H1 (cell line): ENCODE results near the gene CEP95. TPM values are rescaled to one million over a fixed set of nuclear protein-coding genes. Genes with fewer than 3 reads are reported as not detected.

Experiments used
- CTCF ChIA-PET: fragments of 300-600 bp; sonication (Branson Sonifier 250); formaldehyde crosslinking; loops from one replicate; lab custom pipeline; 2021; ENCODE audit not compliant: partially characterized antibody; lab: Charles Lee
- POLR2A ChIA-PET: fragments of 300-600 bp; sonication (Branson Sonifier 250); formaldehyde crosslinking; loops from one replicate; lab custom pipeline; 2021; ENCODE audit warnings: inconsistent platforms; ENCODE audit not compliant: partially characterized antibody; lab: Charles Lee
- DNase-seq, 2 experiments: peaks; one replicate each; pipeline versions ENCODE4 v3.0.0 to v3.0.0-alpha.2; 2010 to 2022; ENCODE audit warnings: low spot score in 2 of 2, low read depth in 1 of 2, mixed read lengths in 1 of 2
- FAIRE-seq: peaks from 2 replicates; lab custom pipeline; 2011; peaks lifted over from hg19 to GRCh38; lab: Jason Lieb, UNC
- H2AFZ ChIP-seq: 2 replicates; pipeline ENCODE4 v1.8.1; 2012; ENCODE audit warnings: low read length, inconsistent platforms
- H2AK5ac ChIP-seq: 2 replicates; pipeline ENCODE4 v1.6.1; 2013; ENCODE audit warnings: low read depth, low read length
- H2BK120ac ChIP-seq: replicated peaks from 2 replicates; pipeline ENCODE3; 2013; ENCODE audit warnings: low read depth, low read length, inconsistent platforms
- H2BK12ac ChIP-seq: 2 replicates; pipeline ENCODE4 v1.6.1; 2013; ENCODE audit warnings: low read depth, low read length
- H2BK15ac ChIP-seq: 2 replicates; pipeline ENCODE4 v1.6.1; 2013; ENCODE audit warnings: low read length
- H2BK20ac ChIP-seq: 2 replicates; pipeline ENCODE4 v1.6.1; 2013; ENCODE audit warnings: low read length
- H2BK5ac ChIP-seq: 2 replicates; pipeline ENCODE4 v1.6.1; 2013; ENCODE audit warnings: low read depth, low read length
- H3K14ac ChIP-seq: 2 replicates; pipeline ENCODE4 v1.6.1; 2013; ENCODE audit warnings: inconsistent platforms; ENCODE audit not compliant: insufficient read length
- H3K18ac ChIP-seq: 2 replicates; pipeline ENCODE4 v1.6.1; 2013; ENCODE audit warnings: low read length; ENCODE audit errors: extremely low read depth
- H3K23ac ChIP-seq: 2 replicates; pipeline ENCODE4 v1.6.1; 2013; ENCODE audit warnings: inconsistent platforms; ENCODE audit not compliant: insufficient read length
- H3K23me2 ChIP-seq: 2 replicates; pipeline ENCODE4 v1.6.1; 2013; ENCODE audit warnings: low read depth, low read length
- H3K27ac ChIP-seq: 2 replicates; pipeline ENCODE4 v1.6.1; 2011; ENCODE audit warnings: low read depth, low read length, inconsistent platforms
- H3K27me3 ChIP-seq, 4 experiments: replicated peaks in 1 of 4; 1 replicate in 1 of 4; 2 replicates in 3 of 4; pipeline versions ENCODE4 v1.6.1 to v1.8.1; 2011 to 2013; ENCODE audit warnings: low read length in 3 of 4, mild to moderate bottlenecking in 3 of 4, inconsistent platforms in 2 of 4, mixed read lengths in 2 of 4, moderate library complexity in 1 of 4; ENCODE audit not compliant: control insufficient read depth in 3 of 4, insufficient read depth in 3 of 4; ENCODE audit errors: extremely low read depth in 1 of 4
- H3K36me3 ChIP-seq, 4 experiments: 2 replicates each; pipeline versions ENCODE4 v1.6.1 to v1.8.1; 2011 to 2013; ENCODE audit warnings: mild to moderate bottlenecking in 4 of 4, low read length in 3 of 4, moderate library complexity in 2 of 4, control low read depth in 1 of 4, inconsistent platforms in 1 of 4; ENCODE audit not compliant: insufficient read depth in 4 of 4, control insufficient read depth in 2 of 4
- H3K4ac ChIP-seq: replicated peaks from 2 replicates; pipeline ENCODE3; 2013; ENCODE audit warnings: low read length, low read depth, mixed read lengths, inconsistent platforms; ENCODE audit not compliant: insufficient read length
- H3K4me1 ChIP-seq, 4 experiments: replicated peaks in 1 of 4; 1 replicate in 1 of 4; 2 replicates in 3 of 4; pipeline versions ENCODE4 v1.6.1 to v1.8.1; 2011 to 2013; ENCODE audit warnings: low read length in 3 of 4, inconsistent platforms in 2 of 4, mixed read lengths in 1 of 4; ENCODE audit not compliant: insufficient read depth in 4 of 4, control insufficient read depth in 3 of 4
- H3K4me2 ChIP-seq, 2 experiments: 2 replicates each; pipeline versions ENCODE4 v1.6.1 to v1.8.1; 2011 to 2013; ENCODE audit warnings: low read depth in 2 of 2, low read length in 2 of 2, control low read depth in 1 of 2, inconsistent platforms in 1 of 2, mild to moderate bottlenecking in 1 of 2; ENCODE audit not compliant: insufficient read depth in 1 of 2
- H3K4me3 ChIP-seq, 4 experiments: fragments of 200-600, 300-600 bp in 1 of 4; sonication (generic), shearing (Covaris generic), sonication (Bioruptor Twin) in 1 of 4; 2 replicates each; pipeline versions ENCODE4 v1.5.1 to v1.8.1; 2011 to 2016; ENCODE audit warnings: low read length in 4 of 4, low read depth in 3 of 4, control low read depth in 2 of 4, inconsistent platforms in 2 of 4, mild to moderate bottlenecking in 2 of 4, mixed read lengths in 1 of 4, moderate library complexity in 1 of 4; ENCODE audit not compliant: insufficient read depth in 2 of 4; ENCODE audit errors: extremely low read depth in 1 of 4
- H3K56ac ChIP-seq: replicated peaks from 2 replicates; pipeline ENCODE3; 2013; ENCODE audit warnings: low read depth, mild to moderate bottlenecking, mixed read lengths, low read length, inconsistent platforms; ENCODE audit not compliant: insufficient read length
- H3K79me1 ChIP-seq: 2 replicates; pipeline ENCODE4 v1.6.1; 2013; ENCODE audit warnings: low read depth, low read length, control low read depth
- H3K79me2 ChIP-seq, 2 experiments: 2 replicates each; pipeline versions ENCODE4 v1.6.1 to v1.8.1; 2012 to 2013; ENCODE audit warnings: low read length in 2 of 2, mild to moderate bottlenecking in 2 of 2, inconsistent platforms in 1 of 2; ENCODE audit not compliant: insufficient read depth in 2 of 2, control insufficient read depth in 1 of 2
- H3K9ac ChIP-seq, 4 experiments: replicated peaks in 1 of 4; 1 replicate in 1 of 4; 2 replicates in 3 of 4; pipeline versions ENCODE4 v1.6.1 to v1.8.1; 2011 to 2013; ENCODE audit warnings: low read depth in 3 of 4, low read length in 3 of 4, control low read depth in 2 of 4, mild to moderate bottlenecking in 2 of 4, moderate library complexity in 2 of 4, inconsistent platforms in 1 of 4; ENCODE audit errors: extremely low read depth in 1 of 4
- H3K9me3 ChIP-seq, 2 experiments: 2 replicates each; pipeline versions ENCODE4 v1.6.1 to v1.8.1; 2012 to 2013; ENCODE audit warnings: mild to moderate bottlenecking in 2 of 2, moderate library complexity in 2 of 2, control low read depth in 1 of 2, inconsistent platforms in 1 of 2, low read depth in 1 of 2, low read length in 1 of 2, mixed read lengths in 1 of 2; ENCODE audit not compliant: insufficient read depth in 2 of 2
- H4K20me1 ChIP-seq, 2 experiments: replicated peaks in 1 of 2; 2 replicates each; pipeline versions ENCODE3 to v1.8.1; 2011 to 2013; ENCODE audit warnings: inconsistent platforms in 2 of 2, low read length in 2 of 2, mild to moderate bottlenecking in 1 of 2; ENCODE audit not compliant: insufficient read depth in 2 of 2, control insufficient read depth in 1 of 2
- H4K5ac ChIP-seq: 2 replicates; pipeline ENCODE4 v1.6.1; 2013; ENCODE audit warnings: low read length, low read depth, mixed read lengths, inconsistent platforms; ENCODE audit not compliant: insufficient read length
- H4K8ac ChIP-seq: 2 replicates; pipeline ENCODE4 v1.8.0; 2013; ENCODE audit warnings: mild to moderate bottlenecking, moderate library complexity, low read length, inconsistent platforms; ENCODE audit not compliant: insufficient read depth; ENCODE audit errors: extremely low read depth
- H4K91ac ChIP-seq: replicated peaks from 2 replicates; pipeline ENCODE3; 2013; ENCODE audit warnings: low read length, mixed read lengths, inconsistent platforms; ENCODE audit not compliant: insufficient read length
- EP300 ChIP-seq, 2 experiments: IDR thresholded peaks; 1 replicate in 1 of 2; 2 replicates in 1 of 2; pipeline ENCODE4 v1.6.1; 2011 to 2012; ENCODE audit warnings: low read depth in 2 of 2, low read length in 2 of 2, mild to moderate bottlenecking in 2 of 2, borderline replicate concordance in 1 of 2, inconsistent platforms in 1 of 2, moderate library complexity in 1 of 2
- JUND ChIP-seq: IDR thresholded peaks from 2 replicates; pipeline ENCODE4 v1.6.1; 2011; ENCODE audit warnings: mild to moderate bottlenecking, improper control_type of control experiment, low read length
- KDM4A ChIP-seq: IDR thresholded peaks from one replicate; pipeline ENCODE4 v1.7.1; 2012; ENCODE audit warnings: low read depth, mild to moderate bottlenecking, moderate library complexity, low read length, inconsistent platforms; ENCODE audit not compliant: severe bottlenecking
- NRF1 ChIP-seq: IDR thresholded peaks from 2 replicates; pipeline ENCODE4 v1.6.1; 2011; ENCODE audit warnings: mild to moderate bottlenecking, low read depth, low read length, improper control_type of control experiment
- RAD21 ChIP-seq, 2 experiments: IDR thresholded peaks in 1 of 2; conservative IDR thresholded peaks in 1 of 2; 2 replicates each; pipeline ENCODE4 v1.6.1; 2011; ENCODE audit warnings: low read depth in 2 of 2, low read length in 2 of 2, improper control_type of control experiment in 1 of 2, inconsistent platforms in 1 of 2, mild to moderate bottlenecking in 1 of 2, moderate library complexity in 1 of 2
- SP1 ChIP-seq: IDR thresholded peaks from 2 replicates; pipeline ENCODE4 v1.6.1; 2011; ENCODE audit warnings: low read depth, low read length
- TAF7 ChIP-seq: optimal IDR thresholded peaks from 2 replicates; pipeline ENCODE3; 2011; ENCODE audit warnings: low read depth, mild to moderate bottlenecking, inconsistent platforms, low read length, moderate library complexity, borderline replicate concordance
- TBP ChIP-seq: IDR thresholded peaks from 2 replicates; pipeline ENCODE4 v1.6.1; 2011; ENCODE audit warnings: low read depth, low read length, improper control_type of control experiment
- ZNF274 ChIP-seq: IDR thresholded peaks from 2 replicates; pipeline ENCODE4 v1.7.0; 2012; ENCODE audit warnings: low read length, borderline replicate concordance; ENCODE audit errors: extremely low read depth
- WGBS, 2 experiments: shearing (Covaris generic) in 1 of 2; methylation state at CpG; one replicate each; pipeline versions ENCODE4 v1.1.6 to v1.1.7; 2013 to 2015; ENCODE audit warnings: low lambda C conversion rate in 2 of 2, mixed read lengths in 2 of 2, inconsistent platforms in 1 of 2, low coverage in 1 of 2, missing lambda C conversion rate in 1 of 2; ENCODE audit not compliant: insufficient replicate concordance in 2 of 2, insufficient coverage in 1 of 2, insufficient read length in 1 of 2; ENCODE audit errors: extremely low coverage in 1 of 2, missing lambda C conversion rate in 1 of 2; 5-methylcytosine and 5-hydroxymethylcytosine counted together
- polyA plus RNA-seq, 7 experiments: library from polyadenylated mRNA; depleted of rRNA in 3 of 7; stranded (reverse) in 5 of 7; unstranded in 2 of 7; fragments of >200 nt in 5 of 7; fragments of 200-250 nt in 2 of 7; gene quantifications; 1 replicate in 5 of 7; 2 replicates in 1 of 7; 4 replicates in 1 of 7; pipeline versions ENCODE4 v1.2.1 to v1.2.3, GENCODE V29; 2011 to 2013; ENCODE audit warnings: missing spikeins in 2 of 7, mixed read lengths in 2 of 7
- total RNA-seq: library from RNA; stranded (reverse); fragmentation: NEBNext Ultra II Directional; extraction: Animal tissue kit (Norgen Biotek cat#: 25700); gene quantifications from 2 replicates; pipeline ENCODE4 v1.2.1, GENCODE V29; 2021
- TF ChIP-seq, protein P1 (sequence below): IDR thresholded peaks from 2 replicates; pipeline ENCODE4 v1.6.1; 2012; ENCODE audit warnings: low read length, inconsistent platforms

Gene CEP95
- total and polyA plus RNA-seq, 2 of the 8 experiments (the other 6 are each of a cell fraction or from before 2014, with no cell fraction given) = 22.3 to 51.5 TPM

- H4K5ac ChIP-seq = peak within 1 kb of the TSS; percentile 80
- peak; percentile 93 to 96 for DNase-seq
- CTCF ChIA-PET = interaction anchor here (1.1 to 3.4 kb wide), 4 partner anchors 10 to 84 kb away, joined by 3 to 13 read pairs (median 4); partner anchors contain the start of gene POLG2
- peak within 1 kb of the TSS; percentile 95 to 99 (median 98) for H3K4me3 ChIP-seq
- peak within 1 kb of the TSS; percentile 83 to 85 for H3K4me2 ChIP-seq
- peak within 1 kb of the TSS; percentile 97 for H4K91ac ChIP-seq
- H2BK20ac ChIP-seq = no peak within 1 kb of the TSS
- H2BK15ac ChIP-seq = no peak within 1 kb of the TSS
- H3K4me1 ChIP-seq = peaks cover 0 to 11% (median 3%) of the 10 kb centered on the region in 4 experiments; a peak in 5 of 7 replicates
- peak within 1 kb of the TSS; percentile 93 to 100 (median 100) for H3K9ac ChIP-seq
- H3K18ac ChIP-seq = peak within 1 kb of the TSS; percentile 91
- peak within 1 kb of the TSS; percentile 37; the same call in 1 of the 2 replicates for H2AFZ ChIP-seq
- peak within 1 kb of the TSS; percentile 99 for H3K56ac ChIP-seq
- peak within 1 kb of the TSS; percentile 9 for H3K14ac ChIP-seq
- H3K27me3 ChIP-seq = no peaks in the 10 kb centered on the region
- H4K20me1 ChIP-seq = peaks cover 10 to 23% of the 10 kb centered on the region in 2 experiments
- 1% methylated on average over 22 of the region's 31 CpGs; no CpG with 5 or more reads in 1 of the 2 experiments for WGBS, 2 experiments
- peaks cover 31 to 63% (median 43%) of the 10 kb centered on the region in 4 experiments for H3K36me3 ChIP-seq
- H3K79me1 ChIP-seq = no peaks in the 10 kb centered on the region; the same call in 1 of the 2 replicates
- no peak for FAIRE-seq
- peaks cover 31 to 88% of the 10 kb centered on the region in 2 experiments for H3K79me2 ChIP-seq
- H3K23me2 ChIP-seq = peaks cover 4% of the 10 kb centered on the region; the same call in 1 of the 2 replicates
- H2BK120ac ChIP-seq = no peak within 1 kb of the TSS
- peak within 1 kb of the TSS; percentile 99 for H4K8ac ChIP-seq
- H3K27ac ChIP-seq = peak within 1 kb of the TSS; percentile 99
- H2AK5ac ChIP-seq = peak within 1 kb of the TSS; percentile 99
- H3K4ac ChIP-seq = peak within 1 kb of the TSS; percentile 95
- H2BK5ac ChIP-seq = peak within 1 kb of the TSS; percentile 98
- POLR2A ChIA-PET = interaction anchor here (0.9 to 7.2 kb wide), 34 partner anchors 8 to 676 kb away, joined by 3 to 320 read pairs (median 8); partner anchors contain the start of genes MILR1, POLG2 and SMURF2
- H3K9me3 ChIP-seq = no peaks in the 10 kb centered on the region
- H2BK12ac ChIP-seq = peak within 1 kb of the TSS; percentile 76; the same call in 1 of the 2 replicates
- no peak within 1 kb of the TSS for H3K23ac ChIP-seq
- peak; percentile 16; the same call in 1 of the 2 replicates for TF ChIP-seq NRF1
- TF ChIP-seq TAF7 = peak; percentile 98
- TF ChIP-seq, protein P1, sequence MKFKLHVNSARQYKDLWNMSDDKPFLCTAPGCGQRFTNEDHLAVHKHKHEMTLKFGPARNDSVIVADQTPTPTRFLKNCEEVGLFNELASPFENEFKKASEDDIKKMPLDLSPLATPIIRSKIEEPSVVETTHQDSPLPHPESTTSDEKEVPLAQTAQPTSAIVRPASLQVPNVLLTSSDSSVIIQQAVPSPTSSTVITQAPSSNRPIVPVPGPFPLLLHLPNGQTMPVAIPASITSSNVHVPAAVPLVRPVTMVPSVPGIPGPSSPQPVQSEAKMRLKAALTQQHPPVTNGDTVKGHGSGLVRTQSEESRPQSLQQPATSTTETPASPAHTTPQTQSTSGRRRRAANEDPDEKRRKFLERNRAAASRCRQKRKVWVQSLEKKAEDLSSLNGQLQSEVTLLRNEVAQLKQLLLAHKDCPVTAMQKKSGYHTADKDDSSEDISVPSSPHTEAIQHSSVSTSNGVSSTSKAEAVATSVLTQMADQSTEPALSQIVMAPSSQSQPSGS = no peak
- TF ChIP-seq ZNF274 = no peak
- peak; percentile 64; the same call in 1 of the 2 replicates for TF ChIP-seq SP1
- TF ChIP-seq JUND = peak; percentile 61; the same call in 1 of the 2 replicates
- TF ChIP-seq EP300 (IDR thresholded peaks at IDR 0.05; ENCODE audit: borderline replicate concordance in 1 of 2, low read depth in 2 of 2, low read length in 2 of 2) = no peak
- TF ChIP-seq KDM4A = no peak
- no peak for TF ChIP-seq RAD21 (IDR thresholded peaks at IDR 0.05 in 1 of 2, conservative IDR thresholded peaks at IDR 0.05 in 1 of 2; ENCODE audit: low read depth in 2 of 2, low read length in 2 of 2)
- TF ChIP-seq TBP = peak; percentile 98
Measured at GRCh38 chr17:64506201-64506575, 589 bp upstream of the CEP95 start, which contains the start of gene DDX5. Gene DDX5, minus strand, starts transcription at chr17:64506289. Its CDS starts 170 bp downstream, at chr17:64506119.
